Activated CD4-positive, alpha-beta memory T cell treated with anti-CD3 and anti-CD28 coated beads, Interleukin-2, amount 10 ng/mL, durations not matched to agents 7 days and 5 days (primary cell): Measurements from ENCODE around the gene CPA5. TPM values are rescaled to one million over a fixed set of nuclear protein-coding genes. Genes with fewer than 3 reads are reported as not detected.

Source experiments
- CTCF ChIA-PET: fragments of 350-600 bp; sonication (Branson Sonifier 250); formaldehyde crosslinking; loops from one replicate; lab custom pipeline; 2021; ENCODE audit warnings: antibody characterized with exemption, inconsistent platforms; lab: Charles Lee
- POLR2A ChIA-PET: fragments of 350-600 bp; sonication (Branson Sonifier 250); formaldehyde crosslinking; loops from one replicate; lab custom pipeline; 2021; ENCODE audit warnings: antibody characterized with exemption; lab: Charles Lee
- DNase-seq: peaks from one replicate; pipeline ENCODE4 v3.0.0-alpha.2; 2020
- H3K27ac Mint-ChIP-seq: one replicate; pipeline ENCODE4 v1.8.0; 2021; ENCODE audit warnings: mild to moderate bottlenecking, mixed read lengths
- H3K27me3 Mint-ChIP-seq: one replicate; pipeline ENCODE4 v1.8.0; 2021; ENCODE audit warnings: mixed read lengths
- H3K36me3 Mint-ChIP-seq: one replicate; pipeline ENCODE4 v1.8.0; 2021; ENCODE audit warnings: low read depth, mixed read lengths
- H3K4me1 Mint-ChIP-seq: one replicate; pipeline ENCODE4 v1.8.0; 2021; ENCODE audit warnings: mixed read lengths
- H3K4me3 Mint-ChIP-seq: one replicate; pipeline ENCODE4 v1.8.0; 2021; ENCODE audit warnings: mild to moderate bottlenecking, mixed read lengths
- H3K9me3 Mint-ChIP-seq: one replicate; pipeline ENCODE4 v1.8.0; 2021; ENCODE audit warnings: mixed read lengths
- total RNA-seq, 2 experiments: library from RNA; stranded (reverse); gene quantifications; one replicate each; pipeline ENCODE4 v1.2.3, GENCODE V29; 2021

The CPA5 gene
- total RNA-seq, 2 experiments from 2014 or later: not detected

DNA sequence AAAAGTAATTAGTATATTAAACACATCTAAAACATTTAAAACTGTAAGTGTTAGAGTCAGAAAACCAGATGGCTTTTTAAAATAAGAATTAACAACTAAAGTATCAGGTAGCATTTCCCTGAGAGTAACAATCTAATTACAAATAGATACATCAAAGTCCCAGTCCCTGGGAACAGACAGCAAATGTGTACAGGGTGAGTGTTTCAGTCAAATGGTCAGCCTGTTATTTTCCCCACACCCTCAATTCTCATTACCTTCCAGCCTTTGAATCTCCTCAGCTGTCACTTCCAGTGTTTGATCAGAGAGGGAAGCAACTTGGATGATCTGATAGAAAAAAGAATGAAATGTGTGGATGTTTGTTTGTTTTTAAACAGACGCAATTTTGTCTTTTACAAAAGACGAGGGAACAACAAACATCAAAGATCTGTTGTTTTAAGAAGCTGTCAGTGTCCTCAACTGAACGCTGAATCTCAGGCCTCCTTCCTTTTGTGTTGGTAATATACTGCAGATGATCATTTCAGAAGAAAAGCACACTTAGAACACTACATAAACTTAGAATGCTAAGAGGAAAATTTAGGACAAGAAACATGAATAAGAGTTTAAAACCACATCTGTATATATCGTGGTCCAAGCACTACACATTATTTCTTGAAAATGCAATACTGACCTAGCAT, 66.4 kb downstream of the CPA5 start:
- Mint-ChIP-seq H3K4me3 (no peak overlapping the region), H3K9me3 (no peaks in the 10 kb centered on the region), H3K27ac (no peak overlapping the region), H3K36me3 (no peaks in the 10 kb centered on the region), H3K4me1 (peaks cover 9% of the 10 kb centered on the region), H3K27me3 (no peaks in the 10 kb centered on the region)
- DNase-seq: no peak
- POLR2A ChIA-PET: no interaction called here
- CTCF ChIA-PET: no interaction called here

GRCh38 chr7:130413201-130413600, 68.6 kb downstream of the CPA5 start:
- no peak for DNase-seq

DNA sequence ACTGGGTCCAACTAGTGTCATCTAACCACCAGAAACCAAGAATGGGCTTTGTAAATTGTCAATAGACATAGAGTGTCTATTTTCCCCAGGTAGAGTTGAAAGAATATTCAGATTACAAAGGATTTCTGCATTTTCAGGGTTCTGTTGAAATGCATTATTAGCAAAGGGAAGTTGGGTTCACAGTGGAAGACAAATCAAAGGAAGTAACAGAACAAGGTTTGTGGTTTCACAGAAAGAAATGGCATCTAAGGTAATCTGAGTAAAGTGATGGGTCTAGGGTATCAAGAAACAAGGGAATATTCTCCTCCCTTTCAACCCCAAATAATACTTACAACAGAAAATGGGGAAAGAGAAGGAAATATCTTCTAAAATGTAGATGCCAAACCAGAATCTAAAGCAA, 70.4 kb downstream of the CPA5 start:
- POLR2A ChIA-PET: no interaction called here
- Mint-ChIP-seq H3K4me3 (no peak overlapping the region), H3K36me3 (peaks cover 3% of the 10 kb centered on the region), H3K9me3 (no peaks in the 10 kb centered on the region), H3K27me3 (no peaks in the 10 kb centered on the region), H3K27ac (no peak overlapping the region), H3K4me1 (peaks cover 25% of the 10 kb centered on the region)
- DNase-seq: no peak
- CTCF ChIA-PET: no interaction called here

More at GRCh38 chr7:130413201-130413600, 68.6 kb downstream of the CPA5 start:
- POLR2A ChIA-PET: interaction anchor here (1.3 kb wide), 1 partner anchor 27 kb away, joined by 3 read pairs; the partner anchor contains the start of gene CEP41
- H3K4me1 Mint-ChIP-seq: peaks cover 22% of the 10 kb centered on the region
- CTCF ChIA-PET: no interaction called here
- H3K9me3 Mint-ChIP-seq: no peaks in the 10 kb centered on the region
- H3K27me3 Mint-ChIP-seq: no peaks in the 10 kb centered on the region
- H3K27ac Mint-ChIP-seq: no peak overlapping the region
- H3K4me3 Mint-ChIP-seq: no peak overlapping the region
- H3K36me3 Mint-ChIP-seq: no peaks in the 10 kb centered on the region

DNA sequence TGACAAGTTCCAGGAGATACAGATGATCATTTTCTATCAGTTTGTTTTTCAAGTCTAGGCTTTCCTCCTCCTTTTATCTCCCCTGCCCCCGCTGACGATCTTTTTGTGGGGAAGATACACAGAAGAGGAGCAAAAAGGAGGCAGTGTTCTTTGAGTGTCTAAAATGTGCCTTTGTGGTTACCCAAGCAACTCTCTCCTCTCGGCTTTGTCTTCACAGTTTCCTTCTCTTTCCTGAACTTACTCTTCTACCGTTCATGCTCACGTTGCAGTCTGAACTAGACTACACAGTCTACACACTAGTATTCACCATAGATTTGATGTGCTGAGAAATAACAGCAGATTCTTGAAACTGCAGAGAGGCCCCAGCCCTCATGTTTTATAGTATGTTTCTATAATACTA, 72.6 kb downstream of the CPA5 start:
- Mint-ChIP-seq H3K36me3 (peaks cover 3% of the 10 kb centered on the region), H3K4me3 (no peak overlapping the region), H3K9me3 (no peaks in the 10 kb centered on the region), H3K27me3 (no peaks in the 10 kb centered on the region), H3K4me1 (peaks cover 31% of the 10 kb centered on the region), H3K27ac (peak overlapping the region; percentile 1)
- POLR2A ChIA-PET: no interaction called here
- no peak for DNase-seq
- CTCF ChIA-PET: no interaction called here

DNA sequence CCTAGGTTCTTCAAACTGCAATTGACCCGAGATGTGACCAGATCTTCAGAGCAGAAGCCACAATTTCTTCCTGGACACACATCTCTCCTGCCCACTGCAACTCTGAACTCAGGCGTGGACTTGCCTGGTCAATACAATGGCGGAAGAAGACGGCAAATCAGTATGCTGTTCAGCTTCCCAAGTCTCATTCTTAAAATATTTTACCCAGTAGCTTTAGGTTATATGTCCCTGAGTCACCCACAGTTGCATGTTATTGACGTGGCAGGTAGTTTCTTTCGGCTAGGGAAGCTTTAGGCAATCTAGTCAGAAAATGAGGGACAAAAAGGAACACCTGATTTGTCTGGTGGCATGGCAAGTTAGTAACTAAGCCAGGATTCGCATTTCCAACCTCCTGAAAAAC, 73.7 kb downstream of the CPA5 start:
- Mint-ChIP-seq H3K36me3 (peaks cover 3% of the 10 kb centered on the region), H3K4me3 (no peak overlapping the region), H3K4me1 (peaks cover 33% of the 10 kb centered on the region), H3K27ac (no peak overlapping the region), H3K9me3 (no peaks in the 10 kb centered on the region), H3K27me3 (no peaks in the 10 kb centered on the region)
- CTCF ChIA-PET: no interaction called here
- POLR2A ChIA-PET: no interaction called here
- DNase-seq: no peak

Other genes starting within 250 kb of the CPA5 start
- 10 to 100 TPM; 35.5 to 35.7 TPM for gene TMEM209, start 139.4 kb upstream of the CPA5 start, total RNA-seq
- not detected for gene SSMEM1, start 137.0 kb upstream of the CPA5 start, total RNA-seq
- not detected for gene CPA2, start 78.0 kb upstream of the CPA5 start, total RNA-seq
- not detected for gene CPA4, start 51.7 kb upstream of the CPA5 start, total RNA-seq
- not detected for gene CPA1, start 35.7 kb downstream of the CPA5 start, total RNA-seq
- 10 to 100 TPM; 13.2 to 15.7 TPM for gene CEP41, start 96.2 kb downstream of the CPA5 start, total RNA-seq
- gene MEST, start 147.3 kb downstream of the CPA5 start, total RNA-seq: under 1 TPM; 0.55 to 0.68 TPM